ENCODE data around the gene ZFP30. TPM values are rescaled to one million over a fixed set of nuclear protein-coding genes. Genes with fewer than 3 reads are reported as not detected.

Gene ZFP30
- total RNA-seq: 31.8 TPM in 2 replicates
- long read RNA-seq, full-length matches to known transcripts: 4 of 52 reads
- long read RNA-seq, partial matches to known transcripts: 9 of 52 reads
- long read RNA-seq, other reads (novel, unspliced or antisense): 39 of 52 reads

DNA sequence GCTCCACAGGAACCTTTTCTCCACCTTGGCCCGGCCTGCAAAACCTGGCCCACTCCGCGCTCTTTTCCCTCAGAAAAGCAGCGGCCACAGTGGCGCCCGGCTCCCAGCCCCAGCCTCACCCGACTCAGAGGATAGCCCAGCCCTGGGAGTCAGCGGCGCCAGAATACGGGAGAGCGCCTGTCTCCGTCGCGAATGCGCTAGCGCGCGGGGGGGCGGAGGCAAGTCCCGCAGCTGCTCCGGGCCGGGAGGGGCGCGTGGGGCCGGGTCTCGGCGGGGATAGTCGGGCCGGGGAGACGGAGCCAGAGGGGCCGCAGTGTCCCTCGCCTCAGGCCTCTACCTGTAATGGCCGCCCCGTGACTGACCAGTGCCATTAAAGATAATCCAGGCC is at the start of gene ZFP30:
Gene ZFP30, minus strand, starts transcription at position 165 of the 388 bp plus-strand sequence. CDS start 7,643 bp downstream, outside the sequence.
- peak within 1 kb of the TSS; percentile 98 for H3K27ac Mint-ChIP-seq (ENCODE audit: unreplicated experiment)
- no peaks in the 10 kb centered on the region for H3K27me3 Mint-ChIP-seq (ENCODE audit: low read depth)
- peak within 1 kb of the TSS; percentile 93 for H3K4me3 Mint-ChIP-seq
- DNase-seq (ENCODE audit: low read depth, low spot score): peak; percentile 84
- H3K36me3 Mint-ChIP-seq (ENCODE audit: low read depth): peaks cover 34% of the 10 kb centered on the region
- H3K4me1 Mint-ChIP-seq: peaks cover 34% of the 10 kb centered on the region
- peaks cover 8% of the 10 kb centered on the region for H3K9me3 Mint-ChIP-seq
- TF ChIP-seq, protein P1, sequence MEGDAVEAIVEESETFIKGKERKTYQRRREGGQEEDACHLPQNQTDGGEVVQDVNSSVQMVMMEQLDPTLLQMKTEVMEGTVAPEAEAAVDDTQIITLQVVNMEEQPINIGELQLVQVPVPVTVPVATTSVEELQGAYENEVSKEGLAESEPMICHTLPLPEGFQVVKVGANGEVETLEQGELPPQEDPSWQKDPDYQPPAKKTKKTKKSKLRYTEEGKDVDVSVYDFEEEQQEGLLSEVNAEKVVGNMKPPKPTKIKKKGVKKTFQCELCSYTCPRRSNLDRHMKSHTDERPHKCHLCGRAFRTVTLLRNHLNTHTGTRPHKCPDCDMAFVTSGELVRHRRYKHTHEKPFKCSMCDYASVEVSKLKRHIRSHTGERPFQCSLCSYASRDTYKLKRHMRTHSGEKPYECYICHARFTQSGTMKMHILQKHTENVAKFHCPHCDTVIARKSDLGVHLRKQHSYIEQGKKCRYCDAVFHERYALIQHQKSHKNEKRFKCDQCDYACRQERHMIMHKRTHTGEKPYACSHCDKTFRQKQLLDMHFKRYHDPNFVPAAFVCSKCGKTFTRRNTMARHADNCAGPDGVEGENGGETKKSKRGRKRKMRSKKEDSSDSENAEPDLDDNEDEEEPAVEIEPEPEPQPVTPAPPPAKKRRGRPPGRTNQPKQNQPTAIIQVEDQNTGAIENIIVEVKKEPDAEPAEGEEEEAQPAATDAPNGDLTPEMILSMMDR (conservative IDR thresholded peaks at IDR 0.05): no peak

DNA sequence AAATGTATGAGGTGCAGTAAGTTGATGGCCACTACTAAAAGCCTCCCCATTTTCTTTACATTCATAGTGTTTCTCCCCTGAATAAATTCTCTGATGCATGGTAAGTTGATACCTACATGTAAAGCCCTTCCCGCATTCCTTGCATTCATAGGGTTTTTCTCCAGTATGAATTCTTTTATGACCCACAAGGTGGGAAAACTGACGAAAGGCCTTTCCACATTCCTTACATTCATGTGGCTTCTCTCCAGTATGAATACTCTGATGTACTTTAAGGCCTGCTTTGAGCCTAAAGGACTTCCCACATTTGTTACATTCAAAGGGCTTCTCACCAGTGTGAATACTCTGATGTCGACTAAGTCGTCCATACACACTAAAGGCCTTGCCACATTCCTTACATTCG is 43.8 kb upstream of the ZFP30 start:
- Mint-ChIP-seq H3K4me1 (no peaks in the 10 kb centered on the region), H3K36me3 (ENCODE audit: low read depth) (peaks cover 64% of the 10 kb centered on the region), H3K9me3 (peaks cover 27% of the 10 kb centered on the region), H3K27ac (ENCODE audit: unreplicated experiment) (no peak overlapping the region), H3K27me3 (ENCODE audit: low read depth) (no peaks in the 10 kb centered on the region), H3K4me3 (no peak overlapping the region)
- TF ChIP-seq, protein P1 (conservative IDR thresholded peaks at IDR 0.05): no peak
- DNase-seq (ENCODE audit: low read depth, low spot score): no peak

DNA sequence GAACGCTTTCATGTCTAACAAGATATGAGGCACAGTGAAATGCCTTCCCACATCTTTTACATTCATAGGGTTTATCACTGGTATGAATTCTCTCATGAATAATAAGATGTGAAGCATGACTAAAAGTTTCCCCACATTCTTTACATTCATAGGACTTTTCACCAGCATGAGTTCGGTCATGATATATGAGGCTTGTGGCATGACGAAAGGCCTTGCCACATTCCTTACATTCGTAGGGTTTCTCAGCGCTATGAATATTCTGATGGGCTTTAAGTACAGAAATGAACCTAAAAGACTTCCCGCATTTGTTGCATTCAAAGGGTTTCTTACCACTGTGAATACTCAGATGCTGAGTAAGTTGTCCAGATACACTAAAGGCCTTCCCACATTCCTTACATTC is 43.0 kb upstream of the ZFP30 start:
- no peak overlapping the region for H3K4me3 Mint-ChIP-seq
- peaks cover 27% of the 10 kb centered on the region for H3K9me3 Mint-ChIP-seq
- no peaks in the 10 kb centered on the region for H3K27me3 Mint-ChIP-seq (ENCODE audit: low read depth)
- TF ChIP-seq, protein P1 (conservative IDR thresholded peaks at IDR 0.05): no peak
- no peak overlapping the region for H3K27ac Mint-ChIP-seq (ENCODE audit: unreplicated experiment)
- DNase-seq (ENCODE audit: low read depth, low spot score): no peak
- peaks cover 58% of the 10 kb centered on the region for H3K36me3 Mint-ChIP-seq (ENCODE audit: low read depth)
- H3K4me1 Mint-ChIP-seq: peaks cover under 1% of the 10 kb centered on the region

DNA sequence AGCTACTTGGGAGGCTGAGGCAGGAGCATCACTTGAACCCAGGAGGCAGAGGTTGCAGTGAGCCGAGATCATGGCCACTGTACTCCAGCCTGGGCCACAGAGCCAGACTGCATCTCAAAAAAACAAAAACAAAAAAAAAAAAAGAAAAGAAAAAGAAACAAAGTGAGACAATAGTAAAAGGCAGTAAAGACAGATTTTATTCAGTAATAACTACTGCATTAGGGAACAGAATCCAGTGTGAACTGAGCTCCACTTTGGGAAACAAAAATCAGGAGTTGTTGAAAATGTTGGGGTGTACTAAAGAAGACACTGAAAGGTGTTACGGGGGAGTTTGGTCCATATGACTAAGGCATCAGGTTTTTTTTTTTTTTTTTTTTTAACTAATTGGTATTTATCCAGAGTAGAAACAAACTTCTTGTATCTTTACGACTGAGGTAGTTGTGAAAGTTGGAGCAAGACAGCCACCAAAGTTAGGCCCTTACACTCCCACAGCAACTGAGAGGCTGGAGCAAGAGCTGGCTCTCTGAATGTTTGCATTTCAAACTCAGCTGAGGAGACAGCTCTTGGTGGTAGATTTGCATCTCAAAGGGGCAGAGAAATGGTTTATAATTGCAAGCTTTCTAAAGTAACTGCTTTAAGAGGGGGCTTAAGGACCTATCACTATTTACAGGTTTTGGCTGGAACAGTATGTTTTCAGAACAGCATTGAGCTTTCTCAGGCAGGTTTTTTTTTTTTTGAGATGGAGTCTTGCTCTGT is 40.1 kb upstream of the ZFP30 start:
- Mint-ChIP-seq H3K9me3 (peaks cover 16% of the 10 kb centered on the region), H3K4me3 (no peak overlapping the region), H3K4me1 (peaks cover 16% of the 10 kb centered on the region), H3K36me3 (ENCODE audit: low read depth) (peaks cover 40% of the 10 kb centered on the region), H3K27me3 (ENCODE audit: low read depth) (no peaks in the 10 kb centered on the region), H3K27ac (ENCODE audit: unreplicated experiment) (no peak overlapping the region)
- no peak for DNase-seq (ENCODE audit: low read depth, low spot score)
- TF ChIP-seq, protein P1 (conservative IDR thresholded peaks at IDR 0.05): no peak

GRCh38 chr19:37692956-37693620 is 37.8 kb upstream of the ZFP30 start:
- Mint-ChIP-seq H3K4me3 (peak overlapping the region; percentile 65), H3K36me3 (ENCODE audit: low read depth) (peaks cover 26% of the 10 kb centered on the region), H3K9me3 (peaks cover 3% of the 10 kb centered on the region), H3K27ac (ENCODE audit: unreplicated experiment) (peak overlapping the region; percentile 4), H3K27me3 (ENCODE audit: low read depth) (no peaks in the 10 kb centered on the region), H3K4me1 (peaks cover 16% of the 10 kb centered on the region)
- DNase-seq (ENCODE audit: low read depth, low spot score): peak; percentile 1
- TF ChIP-seq, protein P1 (conservative IDR thresholded peaks at IDR 0.05): no peak
